Activated naive CD8-positive, alpha-beta T cell treated with anti-CD3 and anti-CD28 coated beads for 36 hours (primary cell): ENCODE data around the gene CPLX4. TPM values are rescaled to one million over a fixed set of nuclear protein-coding genes. Genes with fewer than 3 reads are reported as not detected.

Source experiments
- DNase-seq: peaks from one replicate; pipeline ENCODE4 v3.0.0; 2021
- H3K27ac Mint-ChIP-seq: one replicate; pipeline ENCODE4 v1.8.0; 2022; ENCODE audit warnings: mild to moderate bottlenecking, moderate library complexity, mixed read lengths
- H3K27me3 Mint-ChIP-seq: one replicate; pipeline ENCODE4 v1.8.0; 2022; ENCODE audit warnings: mild to moderate bottlenecking, mixed read lengths
- H3K36me3 Mint-ChIP-seq: one replicate; pipeline ENCODE4 v1.8.0; 2021; ENCODE audit warnings: mild to moderate bottlenecking, mixed read lengths
- H3K4me1 Mint-ChIP-seq: one replicate; pipeline ENCODE4 v1.8.0; 2021; ENCODE audit warnings: mixed read lengths
- H3K4me3 Mint-ChIP-seq: one replicate; pipeline ENCODE4 v1.8.0; 2022; ENCODE audit warnings: mild to moderate bottlenecking, moderate library complexity, mixed read lengths
- H3K9me3 Mint-ChIP-seq: one replicate; pipeline ENCODE4 v1.8.0; 2022; ENCODE audit warnings: mixed read lengths
- total RNA-seq, 2 experiments: library from RNA; stranded (reverse); gene quantifications; one replicate each; pipeline ENCODE4 v1.2.3, GENCODE V29; 2021

CPLX4 gene
- not detected for total RNA-seq

- Mint-ChIP-seq H3K4me3 (no peak within 1 kb of the TSS), H3K36me3 (no peaks in the 10 kb centered on the region), H3K27ac (no peak within 1 kb of the TSS), H3K4me1 (no peaks in the 10 kb centered on the region), H3K9me3 (no peaks in the 10 kb centered on the region), H3K27me3 (peaks cover 21% of the 10 kb centered on the region)
- DNase-seq: no peak
Observed at GRCh38 chr18:59318460-59319050, at the start of gene CPLX4. TSS of gene CPLX4 (minus strand) at chr18:59318649. CDS start at chr18:59318462, 187 bp downstream.

- H3K27me3 Mint-ChIP-seq: no peaks in the 10 kb centered on the region
- no peaks in the 10 kb centered on the region for H3K9me3 Mint-ChIP-seq
- peaks cover 17% of the 10 kb centered on the region for H3K36me3 Mint-ChIP-seq
- H3K27ac Mint-ChIP-seq: no peak overlapping the region
- peak overlapping the region; percentile 24 for H3K4me3 Mint-ChIP-seq
- DNase-seq: no peak
- peaks cover 28% of the 10 kb centered on the region for H3K4me1 Mint-ChIP-seq
Observed at GRCh38 chr18:59360381-59360780, 41.9 kb upstream of the CPLX4 start.

GRCh38 chr18:59359576-59359952, 41.1 kb upstream of the CPLX4 start:
- H3K27ac Mint-ChIP-seq: peak overlapping the region; percentile 66
- peaks cover 34% of the 10 kb centered on the region for H3K4me1 Mint-ChIP-seq
- H3K4me3 Mint-ChIP-seq: peak overlapping the region; percentile 72
- no peaks in the 10 kb centered on the region for H3K27me3 Mint-ChIP-seq
- H3K36me3 Mint-ChIP-seq: peaks cover 25% of the 10 kb centered on the region
- H3K9me3 Mint-ChIP-seq: no peaks in the 10 kb centered on the region
- no peak for DNase-seq

- DNase-seq: peak; percentile 98
- Mint-ChIP-seq H3K27me3 (no peaks in the 10 kb centered on the region), H3K36me3 (peaks cover 26% of the 10 kb centered on the region), H3K9me3 (no peaks in the 10 kb centered on the region), H3K27ac (peak within 1 kb of the TSS; percentile 95), H3K4me3 (peak within 1 kb of the TSS; percentile 87), H3K4me1 (peaks cover 35% of the 10 kb centered on the region)
Observed at GRCh38 chr18:59358712-59359575, 40.5 kb upstream of the CPLX4 start, which contains the start of gene LMAN1. TSS of gene LMAN1 (minus strand) at chr18:59359265. CDS start at chr18:59359244, 21 bp downstream.

GRCh38 chr18:59358414-59358711, 39.9 kb upstream of the CPLX4 start:
- peaks cover 27% of the 10 kb centered on the region for H3K36me3 Mint-ChIP-seq
- peak overlapping the region; percentile 95 for H3K27ac Mint-ChIP-seq
- H3K9me3 Mint-ChIP-seq: no peaks in the 10 kb centered on the region
- peaks cover 35% of the 10 kb centered on the region for H3K4me1 Mint-ChIP-seq
- DNase-seq: no peak
- peak overlapping the region; percentile 87 for H3K4me3 Mint-ChIP-seq
- no peaks in the 10 kb centered on the region for H3K27me3 Mint-ChIP-seq

- no peaks in the 10 kb centered on the region for H3K27me3 Mint-ChIP-seq
- DNase-seq: no peak
- H3K4me1 Mint-ChIP-seq: peaks cover 39% of the 10 kb centered on the region
Observed at GRCh38 chr18:59357928-59358327, 39.5 kb upstream of the CPLX4 start.

GRCh38 chr18:59354731-59355130, 36.3 kb upstream of the CPLX4 start:
- H3K9me3 Mint-ChIP-seq: no peaks in the 10 kb centered on the region
- no peak overlapping the region for H3K4me3 Mint-ChIP-seq
- no peak for DNase-seq
- no peaks in the 10 kb centered on the region for H3K27me3 Mint-ChIP-seq
- peaks cover 51% of the 10 kb centered on the region for H3K4me1 Mint-ChIP-seq
- H3K36me3 Mint-ChIP-seq: peaks cover 52% of the 10 kb centered on the region
- no peak overlapping the region for H3K27ac Mint-ChIP-seq

More at GRCh38 chr18:59357928-59358327, 39.5 kb upstream of the CPLX4 start:
- peaks cover 31% of the 10 kb centered on the region for H3K36me3 Mint-ChIP-seq
- peak overlapping the region; percentile 87 for H3K4me3 Mint-ChIP-seq
- peak overlapping the region; percentile 95 for H3K27ac Mint-ChIP-seq
- no peaks in the 10 kb centered on the region for H3K9me3 Mint-ChIP-seq

GRCh38 chr18:59353079-59353680, 34.7 kb upstream of the CPLX4 start:
- Mint-ChIP-seq H3K27ac (no peak overlapping the region), H3K4me3 (no peak overlapping the region), H3K4me1 (peaks cover 48% of the 10 kb centered on the region), H3K9me3 (no peaks in the 10 kb centered on the region), H3K27me3 (no peaks in the 10 kb centered on the region), H3K36me3 (peaks cover 60% of the 10 kb centered on the region)
- DNase-seq: no peak

- peaks cover 64% of the 10 kb centered on the region for H3K36me3 Mint-ChIP-seq
- no peak for DNase-seq
- H3K27me3 Mint-ChIP-seq: no peaks in the 10 kb centered on the region
- peaks cover 46% of the 10 kb centered on the region for H3K4me1 Mint-ChIP-seq
- H3K4me3 Mint-ChIP-seq: no peak overlapping the region
- peak overlapping the region; percentile 42 for H3K27ac Mint-ChIP-seq
- H3K9me3 Mint-ChIP-seq: no peaks in the 10 kb centered on the region
Observed at GRCh38 chr18:59352250-59352855, 33.9 kb upstream of the CPLX4 start.

GRCh38 chr18:59345556-59345955, 27.1 kb upstream of the CPLX4 start:
- no peak overlapping the region for H3K4me3 Mint-ChIP-seq

GRCh38 chr18:59344996-59345395, 26.5 kb upstream of the CPLX4 start:
- Mint-ChIP-seq H3K4me1 (peaks cover 49% of the 10 kb centered on the region), H3K36me3 (peaks cover 86% of the 10 kb centered on the region), H3K9me3 (peaks cover 41% of the 10 kb centered on the region), H3K27me3 (no peaks in the 10 kb centered on the region), H3K27ac (no peak overlapping the region), H3K4me3 (no peak overlapping the region)
- no peak for DNase-seq

More at GRCh38 chr18:59345556-59345955, 27.1 kb upstream of the CPLX4 start:
- H3K4me1 Mint-ChIP-seq: peaks cover 43% of the 10 kb centered on the region
- H3K36me3 Mint-ChIP-seq: peaks cover 81% of the 10 kb centered on the region
- peaks cover 39% of the 10 kb centered on the region for H3K9me3 Mint-ChIP-seq
- no peak for DNase-seq
- H3K27ac Mint-ChIP-seq: no peak overlapping the region
- no peaks in the 10 kb centered on the region for H3K27me3 Mint-ChIP-seq

GRCh38 chr18:59343926-59344325, 25.5 kb upstream of the CPLX4 start:
- Mint-ChIP-seq H3K4me3 (no peak overlapping the region), H3K27ac (no peak overlapping the region), H3K36me3 (peaks cover 89% of the 10 kb centered on the region), H3K9me3 (peaks cover 41% of the 10 kb centered on the region), H3K27me3 (no peaks in the 10 kb centered on the region), H3K4me1 (peaks cover 50% of the 10 kb centered on the region)
- no peak for DNase-seq

- Mint-ChIP-seq H3K4me3 (peak overlapping the region; percentile 58), H3K4me1 (peaks cover 52% of the 10 kb centered on the region), H3K27ac (peak overlapping the region; percentile 87), H3K27me3 (no peaks in the 10 kb centered on the region), H3K36me3 (peaks cover 87% of the 10 kb centered on the region), H3K9me3 (peaks cover 41% of the 10 kb centered on the region)
- no peak for DNase-seq
Observed at GRCh38 chr18:59340817-59341216, 22.4 kb upstream of the CPLX4 start.

- H3K4me1 Mint-ChIP-seq: peaks cover 49% of the 10 kb centered on the region
Observed at GRCh38 chr18:59340312-59340711, 21.9 kb upstream of the CPLX4 start.

GRCh38 chr18:59332986-59333385, 14.5 kb upstream of the CPLX4 start:
- Mint-ChIP-seq H3K36me3 (peaks cover 35% of the 10 kb centered on the region), H3K27me3 (no peaks in the 10 kb centered on the region), H3K27ac (no peak overlapping the region), H3K4me3 (no peak overlapping the region), H3K9me3 (no peaks in the 10 kb centered on the region), H3K4me1 (no peaks in the 10 kb centered on the region)
- no peak for DNase-seq

More at GRCh38 chr18:59340312-59340711, 21.9 kb upstream of the CPLX4 start:
- H3K27ac Mint-ChIP-seq: peak overlapping the region; percentile 36
- peaks cover 37% of the 10 kb centered on the region for H3K9me3 Mint-ChIP-seq
- peaks cover 86% of the 10 kb centered on the region for H3K36me3 Mint-ChIP-seq
- no peak for DNase-seq
- H3K27me3 Mint-ChIP-seq: no peaks in the 10 kb centered on the region
- H3K4me3 Mint-ChIP-seq: no peak overlapping the region
